ENCODE measurements around the gene PHYKPL. TPM values are rescaled to one million over a fixed set of nuclear protein-coding genes. Genes with fewer than 3 reads are reported as not detected.

PHYKPL gene
- total and polyA plus RNA-seq, 5 donors from 2014 or later: 41.5 to 165 (median 42.9) TPM

GRCh38 chr5:178224403-178224802, 8.2 kb downstream of the PHYKPL start:
- no peaks in the 10 kb centered on the region for H3K9me3 ChIP-seq (ENCODE audit: control insufficient read depth in 2 of 2, low read length in 2 of 2)
- no peak for ATAC-seq (ENCODE audit: low read depth in 2 of 2)
- peak overlapping the region in 1 of 4 donors; percentile 43 for H3K4me3 Mint-ChIP-seq
- H3K4me1 Mint-ChIP-seq: peaks cover 32 to 59% (median 44%) of the 10 kb centered on the region in 4 donors
- H3K27me3 Mint-ChIP-seq: no peaks in the 10 kb centered on the region
- H3K27me3 ChIP-seq (ENCODE audit: control insufficient read depth, insufficient read depth, low read length): no peaks in the 10 kb centered on the region
- H3K27ac Mint-ChIP-seq: peak overlapping the region in 1 of 3 donors; percentile 84
- H3K4me1 ChIP-seq (ENCODE audit: control insufficient read depth, insufficient read depth, low read length, poor library complexity, severe bottlenecking): peaks cover 3% of the 10 kb centered on the region
- H3K27ac ChIP-seq (ENCODE audit: insufficient read depth, low read length, poor library complexity, severe bottlenecking): no peak overlapping the region
- H3K9me3 Mint-ChIP-seq: no peaks in the 10 kb centered on the region
- H3K36me3 Mint-ChIP-seq: peaks cover 40% of the 10 kb centered on the region
- DNase-seq: no peak
- H3K4me3 ChIP-seq (ENCODE audit: low read depth, low read length): no peak overlapping the region
- H3K36me3 ChIP-seq (ENCODE audit: control insufficient read depth, insufficient read depth, low read length): peaks cover 40% of the 10 kb centered on the region

GRCh38 chr5:178223828-178224335, 8.7 kb downstream of the PHYKPL start:
- peaks cover 37% of the 10 kb centered on the region for H3K36me3 Mint-ChIP-seq
- Histone ChIP-seq H3K27me3 (ENCODE audit: control insufficient read depth, insufficient read depth, low read length) (no peaks in the 10 kb centered on the region), H3K4me1 (ENCODE audit: control insufficient read depth, insufficient read depth, low read length, poor library complexity, severe bottlenecking) (peaks cover 2% of the 10 kb centered on the region), H3K9me3 (ENCODE audit: control insufficient read depth in 2 of 2, low read length in 2 of 2) (no peaks in the 10 kb centered on the region), H3K4me3 (ENCODE audit: low read depth, low read length) (no peak overlapping the region), H3K27ac (ENCODE audit: insufficient read depth, low read length, poor library complexity, severe bottlenecking) (no peak overlapping the region), H3K36me3 (ENCODE audit: control insufficient read depth, insufficient read depth, low read length) (peaks cover 40% of the 10 kb centered on the region)
- no peaks in the 10 kb centered on the region for H3K27me3 Mint-ChIP-seq
- H3K27ac Mint-ChIP-seq: peak overlapping the region; percentile 36 to 84 (median 65)
- H3K9me3 Mint-ChIP-seq: no peaks in the 10 kb centered on the region
- ATAC-seq (ENCODE audit: low read depth in 2 of 2): no peak
- no peak for DNase-seq
- peak overlapping the region in 1 of 4 donors; percentile 43 for H3K4me3 Mint-ChIP-seq
- H3K4me1 Mint-ChIP-seq: peaks cover 35 to 58% (median 41%) of the 10 kb centered on the region in 4 donors

- peaks cover 37 to 54% (median 43%) of the 10 kb centered on the region in 4 donors for H3K4me1 Mint-ChIP-seq
- no peak for DNase-seq
- no peaks in the 10 kb centered on the region for H3K27me3 Mint-ChIP-seq
- no peak overlapping the region for H3K4me3 ChIP-seq (ENCODE audit: low read depth, low read length)
- H3K36me3 ChIP-seq (ENCODE audit: control insufficient read depth, insufficient read depth, low read length): peaks cover 39% of the 10 kb centered on the region
- H3K4me1 ChIP-seq (ENCODE audit: control insufficient read depth, insufficient read depth, low read length, poor library complexity, severe bottlenecking): peaks cover 2% of the 10 kb centered on the region
- H3K36me3 Mint-ChIP-seq: peaks cover 33% of the 10 kb centered on the region
- no peak overlapping the region for H3K27ac ChIP-seq (ENCODE audit: insufficient read depth, low read length, poor library complexity, severe bottlenecking)
- H3K9me3 Mint-ChIP-seq: no peaks in the 10 kb centered on the region
- no peaks in the 10 kb centered on the region for H3K9me3 ChIP-seq (ENCODE audit: control insufficient read depth in 2 of 2, low read length in 2 of 2)
- no peak for ATAC-seq (ENCODE audit: low read depth in 2 of 2)
- H3K27me3 ChIP-seq (ENCODE audit: control insufficient read depth, insufficient read depth, low read length): no peaks in the 10 kb centered on the region
- no peak overlapping the region for H3K4me3 Mint-ChIP-seq
- peak overlapping the region; percentile 36 to 70 (median 65) for H3K27ac Mint-ChIP-seq
Observed at GRCh38 chr5:178223196-178223773, 9.3 kb downstream of the PHYKPL start.

- Mint-ChIP-seq H3K27ac (no peak overlapping the region), H3K27me3 (no peaks in the 10 kb centered on the region), H3K4me3 (no peak overlapping the region), H3K9me3 (no peaks in the 10 kb centered on the region), H3K36me3 (peaks cover 24% of the 10 kb centered on the region), H3K4me1 (peaks cover 29 to 45% (median 38%) of the 10 kb centered on the region in 4 donors)
- Histone ChIP-seq H3K27ac (ENCODE audit: insufficient read depth, low read length, poor library complexity, severe bottlenecking) (no peak overlapping the region), H3K27me3 (ENCODE audit: control insufficient read depth, insufficient read depth, low read length) (no peaks in the 10 kb centered on the region), H3K9me3 (ENCODE audit: control insufficient read depth in 2 of 2, low read length in 2 of 2) (no peaks in the 10 kb centered on the region), H3K4me1 (ENCODE audit: control insufficient read depth, insufficient read depth, low read length, poor library complexity, severe bottlenecking) (peaks cover 2% of the 10 kb centered on the region), H3K36me3 (ENCODE audit: control insufficient read depth, insufficient read depth, low read length) (peaks cover 29% of the 10 kb centered on the region), H3K4me3 (ENCODE audit: low read depth, low read length) (no peak overlapping the region)
- DNase-seq (no peak), ATAC-seq (ENCODE audit: low read depth in 2 of 2) (no peak)
Observed at GRCh38 chr5:178222292-178222691, 10.3 kb downstream of the PHYKPL start.

GRCh38 chr5:178221853-178222252, 10.7 kb downstream of the PHYKPL start:
- Histone ChIP-seq H3K36me3 (ENCODE audit: control insufficient read depth, insufficient read depth, low read length) (peaks cover 27% of the 10 kb centered on the region), H3K27me3 (ENCODE audit: control insufficient read depth, insufficient read depth, low read length) (no peaks in the 10 kb centered on the region), H3K9me3 (ENCODE audit: control insufficient read depth in 2 of 2, low read length in 2 of 2) (no peaks in the 10 kb centered on the region), H3K4me1 (ENCODE audit: control insufficient read depth, insufficient read depth, low read length, poor library complexity, severe bottlenecking) (peaks cover 2% of the 10 kb centered on the region), H3K4me3 (ENCODE audit: low read depth, low read length) (no peak overlapping the region), H3K27ac (ENCODE audit: insufficient read depth, low read length, poor library complexity, severe bottlenecking) (peak overlapping the region; percentile 18)
- DNase-seq (no peak), ATAC-seq (ENCODE audit: low read depth in 2 of 2) (no peak)
- peaks cover 27 to 40% (median 36%) of the 10 kb centered on the region in 4 donors for H3K4me1 Mint-ChIP-seq
- H3K4me3 Mint-ChIP-seq: no peak overlapping the region
- peak overlapping the region in 2 of 3 donors; percentile 74 to 78 for H3K27ac Mint-ChIP-seq
- H3K9me3 Mint-ChIP-seq: no peaks in the 10 kb centered on the region
- peaks cover 22% of the 10 kb centered on the region for H3K36me3 Mint-ChIP-seq
- no peaks in the 10 kb centered on the region for H3K27me3 Mint-ChIP-seq

GRCh38 chr5:178221282-178221681, 11.3 kb downstream of the PHYKPL start:
- H3K36me3 Mint-ChIP-seq: peaks cover 23% of the 10 kb centered on the region
- H3K27ac ChIP-seq (ENCODE audit: insufficient read depth, low read length, poor library complexity, severe bottlenecking): no peak overlapping the region
- DNase-seq (no peak), ATAC-seq (ENCODE audit: low read depth in 2 of 2) (no peak)
- peak overlapping the region in 2 of 3 donors; percentile 74 to 78 for H3K27ac Mint-ChIP-seq
- H3K36me3 ChIP-seq (ENCODE audit: control insufficient read depth, insufficient read depth, low read length): peaks cover 33% of the 10 kb centered on the region
- H3K27me3 ChIP-seq (ENCODE audit: control insufficient read depth, insufficient read depth, low read length): no peaks in the 10 kb centered on the region
- no peaks in the 10 kb centered on the region for H3K4me1 ChIP-seq (ENCODE audit: control insufficient read depth, insufficient read depth, low read length, poor library complexity, severe bottlenecking)
- H3K9me3 ChIP-seq (ENCODE audit: control insufficient read depth in 2 of 2, low read length in 2 of 2): no peaks in the 10 kb centered on the region
- peaks cover 25 to 38% (median 33%) of the 10 kb centered on the region in 4 donors for H3K4me1 Mint-ChIP-seq
- H3K4me3 ChIP-seq (ENCODE audit: low read depth, low read length): no peak overlapping the region
- no peaks in the 10 kb centered on the region for H3K27me3 Mint-ChIP-seq
- H3K4me3 Mint-ChIP-seq: peak overlapping the region in 1 of 4 donors; percentile 37
- H3K9me3 Mint-ChIP-seq: no peaks in the 10 kb centered on the region

- H3K36me3 Mint-ChIP-seq: peaks cover 19% of the 10 kb centered on the region
Observed at GRCh38 chr5:178218827-178219226, 13.8 kb downstream of the PHYKPL start.

More at GRCh38 chr5:178218827-178219226, 13.8 kb downstream of the PHYKPL start:
- no peak for DNase-seq
- no peak overlapping the region for H3K27ac ChIP-seq (ENCODE audit: insufficient read depth, low read length, poor library complexity, severe bottlenecking)
- H3K27me3 Mint-ChIP-seq: no peaks in the 10 kb centered on the region
- H3K4me3 ChIP-seq (ENCODE audit: low read depth, low read length): no peak overlapping the region
- ATAC-seq (ENCODE audit: low read depth in 2 of 2): no peak
- no peaks in the 10 kb centered on the region for H3K27me3 ChIP-seq (ENCODE audit: control insufficient read depth, insufficient read depth, low read length)
- H3K9me3 ChIP-seq (ENCODE audit: control insufficient read depth in 2 of 2, low read length in 2 of 2): no peaks in the 10 kb centered on the region
- no peaks in the 10 kb centered on the region for H3K9me3 Mint-ChIP-seq
- peaks cover 52% of the 10 kb centered on the region for H3K36me3 ChIP-seq (ENCODE audit: control insufficient read depth, insufficient read depth, low read length)
- H3K4me1 ChIP-seq (ENCODE audit: control insufficient read depth, insufficient read depth, low read length, poor library complexity, severe bottlenecking): no peaks in the 10 kb centered on the region
- no peak overlapping the region for H3K4me3 Mint-ChIP-seq
- peaks cover 27 to 55% (median 35%) of the 10 kb centered on the region in 4 donors for H3K4me1 Mint-ChIP-seq
- no peak overlapping the region for H3K27ac Mint-ChIP-seq

All from CD4-positive, CD25-positive, alpha-beta regulatory T cell (primary cell).